GM12874 (cell line): Measurements from ENCODE around the gene CDH6.

Experiments used
- CTCF ChIP-seq: IDR thresholded peaks from 2 replicates; pipeline ENCODE4 v1.5.1; 2011; ENCODE audit warnings: low read depth, mild to moderate bottlenecking, control low read depth, low read length, moderate library complexity; ENCODE audit not compliant: insufficient read depth

The CDH6 gene

GRCh38 chr5:31231177-31231838 lies 37.8 kb downstream of the CDH6 start:
- no peak for TF ChIP-seq CTCF

DNA sequence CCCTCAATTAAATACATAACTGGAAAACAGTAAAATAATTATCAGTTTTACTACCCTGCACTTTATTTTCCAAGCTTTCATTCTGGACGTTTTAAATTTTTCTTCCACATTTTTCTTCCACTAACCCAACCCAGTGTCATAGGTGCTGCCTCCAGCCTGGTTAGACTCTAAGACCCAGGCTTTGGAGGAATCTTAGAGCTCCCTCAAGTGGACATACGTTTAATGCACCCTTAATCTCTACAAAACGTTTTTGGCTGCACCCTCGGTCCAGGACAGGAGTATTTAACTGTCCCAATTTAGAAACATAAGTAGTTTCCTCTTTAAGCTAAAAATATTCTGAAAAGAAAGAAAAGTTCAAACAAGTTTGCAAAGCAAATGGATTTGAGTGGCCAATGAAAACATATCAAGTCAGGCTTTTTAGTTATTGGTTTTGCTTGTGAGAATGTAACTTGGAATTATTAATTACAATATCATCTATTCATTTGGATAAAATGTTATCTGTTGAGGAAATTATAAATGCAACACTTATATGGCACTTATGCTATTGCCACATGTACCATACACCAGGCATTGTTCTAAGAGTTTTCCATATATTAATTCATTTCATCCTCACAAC lies 38.9 kb downstream of the CDH6 start:
- peak; percentile 62 for TF ChIP-seq CTCF

DNA sequence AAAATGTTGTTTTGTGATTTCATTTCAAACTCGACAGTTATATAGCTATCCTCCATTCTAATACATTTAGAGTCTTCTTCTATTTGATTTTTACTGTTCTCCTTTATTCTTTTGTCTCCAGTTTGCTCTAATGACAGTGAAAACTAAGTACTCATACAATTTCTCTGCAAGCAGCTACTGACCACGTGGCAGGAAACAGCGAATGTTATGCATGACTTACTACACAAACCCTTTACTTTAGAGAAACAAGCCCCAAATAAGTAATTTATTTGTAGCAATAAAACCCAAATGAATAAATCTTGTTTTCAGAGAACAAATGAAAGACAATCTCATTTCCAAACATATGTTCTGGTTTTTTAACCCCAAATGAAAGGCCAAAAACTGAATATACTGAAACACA lies 41.9 kb downstream of the CDH6 start:
- TF ChIP-seq CTCF, result no peak

DNA sequence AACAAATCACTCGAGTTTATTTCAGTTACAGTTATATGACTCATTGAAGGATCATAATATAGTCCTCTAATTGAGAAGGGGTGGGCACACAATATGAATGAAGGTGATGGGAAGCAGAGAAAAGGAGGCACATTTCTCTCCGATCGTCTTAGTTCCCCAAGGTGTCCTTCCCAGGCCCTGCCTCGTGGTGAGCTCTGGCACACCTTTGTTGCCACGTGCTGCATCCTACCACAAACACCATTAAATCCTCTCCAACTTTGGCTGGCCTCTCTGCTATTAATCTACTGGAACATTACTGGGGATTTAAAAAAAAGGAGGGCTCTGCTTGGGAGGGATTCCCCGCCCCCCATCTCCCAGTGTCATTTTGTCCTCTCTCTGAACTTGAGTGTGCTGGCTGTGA lies 42.9 kb downstream of the CDH6 start:
- TF ChIP-seq CTCF, result no peak

GRCh38 chr5:31237174-31237573 lies 43.7 kb downstream of the CDH6 start:
- no peak for TF ChIP-seq CTCF

GRCh38 chr5:31238497-31238896 lies 45.0 kb downstream of the CDH6 start:
- TF ChIP-seq CTCF, result no peak

- TF ChIP-seq CTCF, result no peak
Observed at GRCh38 chr5:31244921-31245320, 51.4 kb downstream of the CDH6 start.
